PC-3 (cell line): Measurements from ENCODE around the gene KRTAP10-10.

ENCODE experiments used
- CTCF ChIP-seq: fragments of 300-600 bp; sonication (generic); conservative IDR thresholded peaks from 2 replicates; pipeline ENCODE4 v1.5.1; 2017; ENCODE audit warnings: antibody characterized with exemption, low read depth, mild to moderate bottlenecking, low read length
- EZH2 ChIP-seq: fragments of 300-600 bp; sonication (generic); IDR thresholded peaks from one replicate; pipeline ENCODE4 v1.6.1; 2017; ENCODE audit warnings: antibody characterized with exemption, mild to moderate bottlenecking, low read length; ENCODE audit not compliant: unreplicated experiment
- EZH2phosphoT487 ChIP-seq: fragments of 300-600 bp; sonication (generic); IDR thresholded peaks from 2 replicates; pipeline ENCODE4 v1.6.1; 2018; ENCODE audit warnings: mild to moderate bottlenecking, antibody characterized with exemption, low read length, borderline replicate concordance

DNA sequence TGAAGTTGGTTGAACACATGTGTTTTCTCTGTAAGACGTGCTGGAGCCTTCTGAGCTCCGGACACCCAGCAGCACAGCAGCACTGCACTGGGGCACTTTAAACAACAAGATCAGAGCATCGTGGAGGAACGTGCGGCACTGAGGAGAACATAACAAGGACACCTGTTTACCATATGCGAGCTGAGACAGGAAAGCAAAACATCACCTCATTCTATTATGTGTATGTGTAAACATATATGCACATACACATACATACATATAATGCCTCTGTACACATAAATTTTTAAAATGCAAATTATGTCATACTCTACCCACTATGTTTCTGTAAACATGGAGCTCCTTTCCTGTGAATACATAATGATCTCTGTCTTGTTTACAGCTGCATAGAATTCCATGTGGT lies 41.6 kb upstream of the KRTAP10-10 start:
- TF ChIP-seq CTCF (no peak), EZH2phosphoT487 (no peak), EZH2 (no peak)
